Measurements from ENCODE around the gene ZSWIM1.

Gene ZSWIM1

GRCh38 chr20:45880988-45881788, at the start of gene ZSWIM1:
ZSWIM1 (plus strand) TSS chr20:45881227; CDS start chr20:45882593, 1,366 bp downstream.
- peak; percentile 92 for DNase-seq

- DNase-seq: no peak
Measured at GRCh38 chr20:45832619-45833018, 48.4 kb upstream of the ZSWIM1 start.

GRCh38 chr20:45833030-45833882, 47.8 kb upstream of the ZSWIM1 start, which contains the start of gene SNX21:
SNX21 (plus strand) TSS chr20:45833799; CDS start chr20:45833920, 121 bp downstream.
- no peak for DNase-seq

GRCh38 chr20:45833883-45834796, 46.9 kb upstream of the ZSWIM1 start:
- DNase-seq: no peak

- no peak for DNase-seq
Measured at GRCh38 chr20:45834797-45835161, 46.2 kb upstream of the ZSWIM1 start.

GRCh38 chr20:45835329-45835765, 45.7 kb upstream of the ZSWIM1 start:
- DNase-seq: peak; percentile 23

GRCh38 chr20:45835825-45836224, 45.2 kb upstream of the ZSWIM1 start:
- no peak for DNase-seq

- no peak for DNase-seq
Measured at GRCh38 chr20:45836841-45837240, 44.2 kb upstream of the ZSWIM1 start.

- no peak for DNase-seq
Measured at GRCh38 chr20:45840700-45841198, 40.3 kb upstream of the ZSWIM1 start.

GRCh38 chr20:45841407-45842129, 39.5 kb upstream of the ZSWIM1 start:
- DNase-seq: no peak

GRCh38 chr20:45842169-45842812, 38.7 kb upstream of the ZSWIM1 start:
- DNase-seq: no peak

GRCh38 chr20:45843506-45843905, 37.5 kb upstream of the ZSWIM1 start:
- DNase-seq: no peak

- no peak for DNase-seq
Measured at GRCh38 chr20:45845452-45845851, 35.6 kb upstream of the ZSWIM1 start.

- no peak for DNase-seq
Measured at GRCh38 chr20:45848421-45848820, 32.6 kb upstream of the ZSWIM1 start.

GRCh38 chr20:45848969-45849582, 32.0 kb upstream of the ZSWIM1 start:
- no peak for DNase-seq

- no peak for DNase-seq
Measured at GRCh38 chr20:45850238-45850637, 30.8 kb upstream of the ZSWIM1 start.

GRCh38 chr20:45850926-45851325, 30.1 kb upstream of the ZSWIM1 start:
- no peak for DNase-seq

- DNase-seq: no peak
Measured at GRCh38 chr20:45851501-45851900, 29.5 kb upstream of the ZSWIM1 start.

- DNase-seq: no peak
Measured at GRCh38 chr20:45852326-45852725, 28.7 kb upstream of the ZSWIM1 start.

- no peak for DNase-seq
Measured at GRCh38 chr20:45853484-45853883, 27.5 kb upstream of the ZSWIM1 start.

Measured in GF-D8 (cell line).